Chondrocyte (in vitro differentiated cells): ENCODE data around the gene PDCD1LG2. TPM values are rescaled to one million over a fixed set of nuclear protein-coding genes. Genes with fewer than 3 reads are reported as not detected.

ENCODE experiments used
- DNase-seq: peaks from one replicate; pipeline ENCODE4 v3.0.0; 2021; ENCODE audit warnings: mixed read lengths, low spot score
- H3K27ac Mint-ChIP-seq: one replicate; pipeline ENCODE4 v1.8.0; 2021; ENCODE audit warnings: mild to moderate bottlenecking, moderate library complexity, mixed read lengths; ENCODE audit not compliant: unreplicated experiment
- H3K27me3 Mint-ChIP-seq: 2 replicates; pipeline ENCODE4 v1.8.0; 2021; ENCODE audit warnings: low read depth, mixed read lengths
- H3K36me3 Mint-ChIP-seq: 2 replicates; pipeline ENCODE4 v1.8.0; 2021; ENCODE audit warnings: low read depth, mixed read lengths
- H3K4me1 Mint-ChIP-seq: 2 replicates; pipeline ENCODE4 v1.8.0; 2021; ENCODE audit warnings: low read depth, mild to moderate bottlenecking, mixed read lengths
- H3K4me3 Mint-ChIP-seq: one replicate; pipeline ENCODE4 v1.8.0; 2021; ENCODE audit warnings: mild to moderate bottlenecking, moderate library complexity, mixed read lengths; ENCODE audit not compliant: unreplicated experiment
- H3K9me3 Mint-ChIP-seq: 2 replicates; pipeline ENCODE4 v1.8.0; 2021; ENCODE audit warnings: low read depth, mixed read lengths
- total RNA-seq: library from RNA; stranded (reverse); gene quantifications from 3 replicates; pipeline ENCODE4 v1.2.1, GENCODE V29; 2021
- TF ChIP-seq, protein P1 (sequence below): fragments of 200-600 bp; sonication (generic); IDR thresholded peaks from 2 replicates; pipeline ENCODE4 v1.5.0; 2021; ENCODE audit warnings: antibody characterized with exemption, mild to moderate bottlenecking, moderate library complexity

The PDCD1LG2 gene
- total RNA-seq, 1 donor from 2014 or later, result 1.1 TPM

DNA sequence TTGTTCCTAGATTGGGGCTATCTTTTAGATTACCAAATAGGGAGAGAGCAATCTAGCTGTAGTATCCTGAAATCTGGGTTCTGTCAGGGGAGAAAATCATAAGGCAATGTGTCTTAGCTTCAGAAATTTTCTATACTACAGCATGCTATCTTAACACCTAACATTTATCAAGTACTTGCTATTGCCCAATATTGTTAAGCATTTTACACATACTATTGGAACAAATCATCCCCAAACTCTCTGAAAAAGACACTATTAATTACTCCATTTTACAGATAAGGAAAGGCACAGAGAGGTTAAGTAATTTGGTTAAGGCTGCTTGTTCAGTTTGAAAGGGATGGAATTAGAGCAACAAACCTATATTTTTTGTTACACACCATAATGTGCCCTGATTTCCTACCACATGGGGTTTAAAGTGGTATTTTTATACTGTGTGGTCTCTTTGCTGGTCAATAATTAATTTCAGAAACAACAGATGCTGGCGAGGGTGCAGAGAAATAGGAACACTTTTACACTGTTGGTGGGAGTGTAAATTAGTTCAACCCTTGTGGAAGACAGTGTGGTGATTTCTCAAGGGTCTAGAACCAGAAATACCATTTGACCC is 61.4 kb downstream of the PDCD1LG2 start:
- Mint-ChIP-seq H3K36me3 (peaks cover 4% of the 10 kb centered on the region), H3K27me3 (no peaks in the 10 kb centered on the region), H3K27ac (no peak overlapping the region), H3K4me1 (no peaks in the 10 kb centered on the region), H3K9me3 (peaks cover 3% of the 10 kb centered on the region), H3K4me3 (no peak overlapping the region)
- DNase-seq, result no peak
- TF ChIP-seq, protein P1, sequence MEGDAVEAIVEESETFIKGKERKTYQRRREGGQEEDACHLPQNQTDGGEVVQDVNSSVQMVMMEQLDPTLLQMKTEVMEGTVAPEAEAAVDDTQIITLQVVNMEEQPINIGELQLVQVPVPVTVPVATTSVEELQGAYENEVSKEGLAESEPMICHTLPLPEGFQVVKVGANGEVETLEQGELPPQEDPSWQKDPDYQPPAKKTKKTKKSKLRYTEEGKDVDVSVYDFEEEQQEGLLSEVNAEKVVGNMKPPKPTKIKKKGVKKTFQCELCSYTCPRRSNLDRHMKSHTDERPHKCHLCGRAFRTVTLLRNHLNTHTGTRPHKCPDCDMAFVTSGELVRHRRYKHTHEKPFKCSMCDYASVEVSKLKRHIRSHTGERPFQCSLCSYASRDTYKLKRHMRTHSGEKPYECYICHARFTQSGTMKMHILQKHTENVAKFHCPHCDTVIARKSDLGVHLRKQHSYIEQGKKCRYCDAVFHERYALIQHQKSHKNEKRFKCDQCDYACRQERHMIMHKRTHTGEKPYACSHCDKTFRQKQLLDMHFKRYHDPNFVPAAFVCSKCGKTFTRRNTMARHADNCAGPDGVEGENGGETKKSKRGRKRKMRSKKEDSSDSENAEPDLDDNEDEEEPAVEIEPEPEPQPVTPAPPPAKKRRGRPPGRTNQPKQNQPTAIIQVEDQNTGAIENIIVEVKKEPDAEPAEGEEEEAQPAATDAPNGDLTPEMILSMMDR, result no peak

DNA sequence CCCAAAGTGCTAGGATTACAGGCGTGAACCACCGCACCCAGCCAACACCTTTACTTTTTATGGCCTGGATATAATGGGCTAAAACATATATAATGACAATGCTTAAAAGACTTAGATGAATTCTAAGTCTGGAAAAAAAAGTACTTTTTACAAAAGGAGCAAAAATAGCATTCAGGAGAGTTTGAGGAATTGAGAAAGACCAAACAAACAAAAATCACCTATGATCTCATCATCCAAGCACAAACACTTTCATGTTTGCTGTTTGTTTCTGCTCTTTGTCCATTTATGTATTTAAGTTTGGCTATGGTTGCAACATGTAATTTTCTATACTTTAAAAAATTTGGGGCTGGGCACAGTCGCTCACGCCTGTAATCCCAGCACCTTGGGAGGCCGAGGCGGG is 63.8 kb downstream of the PDCD1LG2 start:
- H3K36me3 Mint-ChIP-seq, result peaks cover 2% of the 10 kb centered on the region

DNA sequence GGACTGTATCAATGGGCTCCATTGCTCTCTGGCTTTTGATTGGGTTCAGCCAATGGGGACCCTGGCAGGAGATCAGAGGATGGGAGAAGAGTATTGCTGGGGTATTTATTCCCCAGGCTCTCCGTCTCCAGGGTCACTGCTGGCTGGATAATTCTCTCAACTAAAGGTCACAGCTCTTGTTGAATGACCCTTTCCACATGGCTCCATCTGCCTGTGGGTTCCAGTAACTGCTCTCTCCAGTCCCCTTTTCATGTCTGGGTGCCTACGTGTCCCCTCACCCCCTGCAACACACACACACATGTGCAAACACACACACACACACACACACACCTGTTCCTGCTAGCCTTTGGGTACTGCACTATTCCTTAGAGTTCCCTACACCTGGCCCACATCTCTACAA is 64.7 kb downstream of the PDCD1LG2 start:
- H3K27me3 Mint-ChIP-seq, result no peaks in the 10 kb centered on the region
- peaks cover 3% of the 10 kb centered on the region for H3K9me3 Mint-ChIP-seq
- peaks cover 2% of the 10 kb centered on the region for H3K36me3 Mint-ChIP-seq
- TF ChIP-seq, protein P1, result peak; percentile 10
- H3K4me1 Mint-ChIP-seq, result peaks cover 5% of the 10 kb centered on the region
- no peak for DNase-seq
- H3K27ac Mint-ChIP-seq, result no peak overlapping the region
- no peak overlapping the region for H3K4me3 Mint-ChIP-seq

More for the DNA sequence above, 63.8 kb downstream of the PDCD1LG2 start:
- DNase-seq, result no peak
- Mint-ChIP-seq H3K4me3 (no peak overlapping the region), H3K27me3 (no peaks in the 10 kb centered on the region), H3K9me3 (peaks cover 3% of the 10 kb centered on the region), H3K27ac (no peak overlapping the region), H3K4me1 (peaks cover 5% of the 10 kb centered on the region)
- TF ChIP-seq, protein P1, result no peak

DNA sequence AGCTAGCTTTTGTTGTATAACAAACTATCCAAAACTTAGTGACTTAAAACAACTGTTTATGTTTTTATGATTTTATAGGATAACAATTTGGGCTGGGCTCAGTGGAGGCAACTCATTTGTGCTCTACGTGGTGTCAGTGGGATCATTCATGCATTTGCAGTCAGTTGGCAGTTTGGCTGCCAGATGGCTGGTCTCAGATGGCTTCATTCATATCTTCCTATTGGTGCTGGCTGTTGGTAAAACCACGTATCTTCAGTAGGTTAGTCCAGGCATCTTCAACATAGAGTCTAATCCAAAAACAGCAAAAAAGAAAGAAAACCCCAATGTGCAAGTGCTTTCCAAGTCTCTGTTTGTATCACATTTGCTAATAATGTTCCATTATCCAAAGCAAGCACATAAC is 66.9 kb downstream of the PDCD1LG2 start:
- peaks cover 6% of the 10 kb centered on the region for H3K9me3 Mint-ChIP-seq
- H3K4me3 Mint-ChIP-seq, result no peak overlapping the region
- no peaks in the 10 kb centered on the region for H3K27me3 Mint-ChIP-seq
- TF ChIP-seq, protein P1, result no peak
- peaks cover 2% of the 10 kb centered on the region for H3K36me3 Mint-ChIP-seq
- peaks cover 5% of the 10 kb centered on the region for H3K4me1 Mint-ChIP-seq
- no peak for DNase-seq
- no peak overlapping the region for H3K27ac Mint-ChIP-seq

DNA sequence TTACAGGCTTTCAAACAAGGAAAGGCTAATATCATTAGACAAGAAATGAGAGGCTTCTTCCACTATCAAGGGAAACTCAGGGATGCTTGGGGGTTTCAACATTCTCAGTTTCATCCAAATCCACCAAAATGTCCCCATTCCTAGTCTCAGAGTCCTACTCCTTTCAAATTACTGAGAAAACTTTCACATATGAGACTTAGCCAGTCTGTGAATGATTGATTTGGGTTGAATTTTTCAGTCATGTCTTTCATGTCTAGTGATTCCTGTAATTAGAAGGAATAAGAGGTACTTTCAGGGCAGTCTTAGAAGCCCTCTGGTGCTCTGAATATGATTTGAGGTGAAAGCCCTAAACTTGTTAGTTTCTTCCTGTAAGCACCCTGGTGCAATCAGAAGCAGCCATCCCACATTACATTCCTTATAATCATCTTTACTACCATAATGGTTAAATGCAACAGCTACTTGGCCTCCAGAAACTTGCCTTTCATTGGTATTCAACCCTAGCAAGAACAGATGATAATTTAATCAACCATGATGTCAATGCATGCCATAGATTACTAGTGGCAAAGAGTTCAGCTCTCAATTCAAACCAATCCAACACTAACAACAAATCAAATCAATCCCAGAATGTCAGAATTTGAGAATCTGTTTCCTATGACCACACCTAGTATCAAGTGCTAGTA is 67.8 kb downstream of the PDCD1LG2 start:
- no peaks in the 10 kb centered on the region for H3K27me3 Mint-ChIP-seq

More for the DNA sequence above, 67.8 kb downstream of the PDCD1LG2 start:
- H3K27ac Mint-ChIP-seq, result no peak overlapping the region
- peaks cover 10% of the 10 kb centered on the region for H3K4me1 Mint-ChIP-seq
- TF ChIP-seq, protein P1, result no peak
- H3K36me3 Mint-ChIP-seq, result peaks cover 2% of the 10 kb centered on the region
- H3K4me3 Mint-ChIP-seq, result no peak overlapping the region
- DNase-seq, result no peak
- peaks cover 6% of the 10 kb centered on the region for H3K9me3 Mint-ChIP-seq
